GM19099 (cell line): ENCODE measurements around the gene COMMD9.

Experiments used
- POLR2A ChIP-seq: IDR thresholded peaks from 3 replicates; pipeline ENCODE4 v1.6.1; 2011; ENCODE audit warnings: low read depth; ENCODE audit not compliant: insufficient read length; ENCODE audit errors: extremely low read depth

The COMMD9 gene

DNA sequence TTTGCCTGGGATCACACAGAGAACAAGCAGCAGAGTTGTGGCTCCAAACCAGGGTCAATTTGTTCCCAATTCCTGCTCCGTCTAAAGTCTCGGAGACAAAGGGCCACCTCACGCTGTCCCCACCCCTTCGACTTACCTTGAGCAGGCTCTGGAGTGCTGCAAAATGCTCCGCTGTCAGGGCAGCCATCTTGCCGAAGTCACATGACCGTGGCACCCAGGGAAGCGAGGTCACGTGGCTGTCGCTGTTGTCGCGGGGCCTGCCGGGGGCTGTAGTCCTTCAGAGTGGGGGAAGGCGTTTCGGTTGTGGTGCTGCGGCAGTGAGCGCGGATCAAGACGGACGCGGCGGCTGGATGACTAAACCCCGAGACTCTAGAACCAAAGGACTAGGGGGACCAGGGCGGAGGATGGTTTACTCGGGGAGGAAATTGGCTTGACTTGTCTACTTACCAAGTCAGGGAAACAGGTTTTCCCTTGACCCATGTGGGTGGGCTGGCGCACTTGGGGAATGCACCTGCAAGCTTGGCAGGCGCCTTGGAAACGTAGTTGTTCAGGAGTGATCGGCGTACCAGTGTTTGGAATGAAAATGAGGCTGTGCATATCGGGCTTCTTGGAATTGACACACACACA is at the start of gene COMMD9:
COMMD9 (minus strand) TSS at position 199 of the 627 bp plus-strand sequence; CDS start at position 187, 12 bp downstream.
- peak; percentile 72 for TF ChIP-seq POLR2A

DNA sequence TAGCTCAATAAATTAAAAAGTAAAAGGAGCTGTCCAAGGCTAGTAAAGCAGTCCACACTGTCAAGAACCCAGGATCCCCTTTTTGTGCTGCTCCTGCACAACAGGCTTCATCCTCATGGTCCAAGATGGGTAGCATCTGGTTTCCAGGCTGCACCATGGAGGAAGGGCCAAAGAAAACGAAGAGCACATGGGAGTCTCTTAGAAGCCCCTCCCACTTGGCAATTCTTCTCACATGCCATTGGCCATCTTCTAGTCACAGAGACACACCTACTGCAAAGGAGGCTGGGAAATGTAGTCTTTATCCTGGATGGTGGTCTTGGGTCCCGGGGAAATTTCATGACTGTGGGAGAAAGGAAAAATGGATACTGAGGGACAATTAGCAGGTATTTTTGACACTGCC is 44.7 kb upstream of the COMMD9 start:
- no peak for TF ChIP-seq POLR2A

DNA sequence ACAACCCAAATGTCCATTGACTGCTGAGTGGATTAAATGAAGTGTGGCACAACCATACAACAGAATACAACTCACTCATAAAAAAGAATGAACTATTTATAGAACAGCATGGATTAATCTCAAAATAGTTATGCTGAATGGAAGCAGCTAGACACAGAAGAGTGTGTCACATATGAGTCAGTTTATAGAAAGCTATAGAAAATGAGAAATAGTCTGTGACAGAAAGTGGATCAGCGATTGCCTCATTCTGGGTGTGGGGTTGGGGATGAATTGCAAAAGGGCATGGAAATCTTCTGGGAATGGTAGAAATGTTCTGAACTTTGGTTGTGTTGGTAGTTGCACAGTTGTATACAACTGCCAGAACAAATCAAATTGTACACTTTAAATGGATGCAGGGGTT is 44.2 kb upstream of the COMMD9 start:
- no peak for TF ChIP-seq POLR2A

DNA sequence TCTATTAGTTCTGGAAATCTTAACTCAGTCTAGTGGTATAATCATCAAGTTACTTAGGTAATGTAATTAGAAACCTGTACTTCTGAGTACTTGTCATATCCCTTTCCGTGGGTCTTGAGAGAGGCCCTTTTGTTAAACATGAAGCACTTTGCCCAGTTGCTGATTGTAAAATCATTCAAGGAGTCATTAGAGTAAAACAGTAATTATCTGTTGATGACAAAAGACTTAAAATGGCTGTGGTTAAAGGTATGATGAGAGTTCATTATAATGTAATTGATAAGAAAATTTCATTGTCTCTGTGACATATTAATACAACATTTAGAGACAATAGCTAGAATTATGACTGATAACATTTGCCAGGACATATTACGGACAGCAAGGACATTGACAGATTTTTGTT is 41.2 kb upstream of the COMMD9 start:
- TF ChIP-seq POLR2A: no peak

DNA sequence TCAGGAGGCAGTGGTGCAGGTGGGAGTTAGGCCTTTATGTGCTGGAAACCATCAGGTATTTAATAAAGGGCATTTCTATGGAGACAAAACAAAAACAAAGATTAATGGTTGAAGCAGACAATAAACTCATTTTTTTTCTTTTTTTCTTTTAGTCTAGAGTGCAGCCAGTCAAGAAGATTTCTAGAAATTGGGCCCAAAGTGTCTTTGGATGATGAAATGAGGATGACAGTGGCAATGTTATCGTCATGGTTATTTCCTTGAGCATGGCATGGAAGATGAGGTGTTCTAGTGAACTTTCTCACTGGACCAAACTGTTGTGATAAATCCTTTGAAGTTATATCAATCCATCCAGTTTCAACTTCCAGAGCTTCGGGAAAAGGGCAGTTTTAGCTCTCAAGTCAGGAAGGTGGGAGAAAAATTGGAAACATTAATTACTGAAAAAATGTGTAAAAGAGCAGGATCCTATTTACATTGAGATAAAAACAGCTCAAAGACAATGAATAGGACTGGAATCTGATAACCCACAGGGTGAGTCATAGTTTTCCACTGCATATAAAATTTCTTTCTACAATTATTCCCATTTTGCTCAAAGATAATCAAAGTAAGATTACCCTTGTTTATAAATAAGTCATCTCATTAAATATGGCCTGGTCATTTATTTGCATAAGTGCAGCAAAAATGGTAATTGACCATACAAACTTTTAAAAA is 39.9 kb upstream of the COMMD9 start:
- TF ChIP-seq POLR2A: no peak

DNA sequence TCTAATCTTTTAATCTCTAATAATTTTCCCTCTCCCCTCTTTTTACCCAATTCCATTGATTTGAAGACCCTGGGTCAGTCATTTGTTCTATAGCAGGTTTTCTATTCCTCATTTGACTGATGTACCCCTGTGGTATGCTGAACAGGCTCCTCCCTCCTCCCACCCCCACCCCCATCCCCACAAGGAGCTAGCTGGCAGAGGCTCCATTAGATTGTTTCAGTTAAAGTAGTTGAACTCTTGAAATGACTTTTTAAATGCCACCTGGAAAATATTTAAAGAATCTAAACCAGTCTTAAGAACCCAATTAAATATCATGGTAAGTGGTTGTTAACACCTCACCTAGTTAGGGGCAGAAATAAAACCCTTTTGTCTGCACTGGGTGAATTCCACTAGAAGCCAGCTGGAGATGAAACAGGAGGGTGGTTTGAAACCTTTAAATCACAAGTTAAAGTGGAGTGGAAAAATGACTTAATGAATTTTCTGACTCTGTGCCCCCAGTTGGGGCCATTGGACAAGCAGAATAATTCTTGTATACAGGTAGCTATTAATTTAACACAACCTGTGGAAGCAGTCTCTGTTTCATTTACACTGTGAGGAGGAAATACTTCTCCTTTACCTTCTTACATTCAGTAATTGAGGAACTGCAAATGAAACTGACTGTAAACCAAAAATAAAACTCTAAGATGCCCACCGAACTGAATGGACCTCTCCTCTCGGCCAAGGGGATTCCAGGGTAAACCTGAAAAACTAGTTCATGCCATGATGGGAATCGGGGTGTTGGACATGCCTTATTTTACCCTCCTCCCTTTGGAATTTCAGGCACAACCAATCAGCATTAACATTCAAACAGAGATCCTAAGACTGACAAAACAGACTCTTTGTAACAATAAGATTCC is 37.5 kb upstream of the COMMD9 start:
- no peak for TF ChIP-seq POLR2A

DNA sequence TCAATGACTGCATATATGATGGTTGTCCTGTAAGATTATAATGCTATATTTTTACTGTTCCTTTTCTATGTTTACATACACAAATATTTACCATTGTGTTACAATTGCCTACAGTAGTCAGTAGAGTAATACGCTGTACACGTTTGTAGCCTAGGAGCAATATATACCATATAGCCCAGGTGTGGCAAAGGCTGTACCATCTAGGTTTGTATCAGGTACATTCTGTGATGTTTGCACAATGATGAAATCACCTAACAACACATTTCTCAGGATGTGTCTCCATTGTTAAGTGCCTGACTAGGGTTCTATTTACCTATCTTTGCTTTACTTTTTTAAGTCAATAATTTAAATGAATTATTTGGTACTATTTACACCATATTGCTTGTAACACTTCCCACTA is 28.8 kb upstream of the COMMD9 start:
- TF ChIP-seq POLR2A: no peak

DNA sequence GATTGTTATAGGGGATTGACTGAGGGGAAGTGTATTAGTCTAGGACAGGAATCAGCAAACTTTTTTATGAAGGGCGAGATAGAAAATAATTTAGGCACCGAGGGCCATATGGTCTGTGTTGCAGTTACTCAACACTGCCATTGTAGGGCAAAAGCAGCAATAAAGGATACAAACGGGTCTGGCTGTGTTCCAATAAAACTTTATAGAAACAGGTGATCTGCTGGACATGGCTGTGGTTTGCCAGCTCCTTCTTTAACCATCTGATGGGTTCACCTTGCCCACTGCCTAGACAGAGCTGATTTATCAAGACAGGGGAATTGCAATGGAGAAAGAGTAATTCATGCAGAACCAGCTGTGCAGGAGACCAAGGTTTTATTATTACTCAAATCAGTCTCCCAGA is 26.8 kb upstream of the COMMD9 start:
- TF ChIP-seq POLR2A: no peak

DNA sequence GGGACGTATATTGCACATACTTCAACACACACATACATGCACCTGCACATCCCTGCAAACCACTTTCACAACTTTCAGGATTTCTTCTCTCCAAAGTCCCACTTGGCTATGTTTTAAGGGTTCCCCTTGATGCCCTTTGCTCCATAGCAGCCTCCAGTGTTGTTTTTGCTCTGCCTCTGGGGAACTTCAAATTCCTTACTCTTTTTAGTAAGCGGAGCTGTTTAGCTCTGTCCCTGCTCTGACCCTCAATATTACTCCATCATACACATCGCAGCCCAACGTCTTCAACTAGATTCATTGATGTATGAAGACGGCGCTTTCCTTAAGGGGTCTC is 25.2 kb upstream of the COMMD9 start:
- no peak for TF ChIP-seq POLR2A

DNA sequence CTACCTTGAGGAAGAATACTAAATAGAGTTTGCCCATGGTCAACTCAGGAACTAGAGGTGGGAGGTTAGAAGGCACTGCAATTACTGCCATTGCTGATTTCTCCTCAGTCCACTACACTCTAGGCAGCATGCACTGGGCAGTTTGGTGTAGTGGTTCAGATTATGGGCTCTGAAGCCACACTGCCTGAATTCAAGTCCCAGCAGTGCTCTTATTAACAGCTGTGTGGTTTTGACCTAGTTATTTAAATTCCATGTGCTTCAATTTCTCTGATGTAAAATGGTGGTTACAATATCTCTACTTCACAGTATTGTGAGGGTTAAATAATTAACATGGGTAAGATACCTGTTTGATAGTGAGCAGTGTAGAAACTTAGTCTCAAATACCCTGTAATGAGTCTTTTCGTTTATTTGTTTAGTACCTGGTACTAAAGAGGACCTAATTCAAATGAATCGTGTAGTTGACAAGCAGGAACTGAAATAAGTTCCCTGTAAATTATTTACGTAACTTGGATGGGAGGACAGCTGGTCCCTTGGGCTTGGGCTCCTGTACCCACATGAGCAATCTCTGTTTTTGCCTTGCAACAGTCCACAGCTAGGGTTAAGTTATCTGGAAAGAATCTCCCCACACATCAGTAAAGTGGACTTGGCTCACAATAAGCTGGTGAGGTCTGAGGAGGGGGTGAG is 24.7 kb upstream of the COMMD9 start:
- TF ChIP-seq POLR2A: no peak

DNA sequence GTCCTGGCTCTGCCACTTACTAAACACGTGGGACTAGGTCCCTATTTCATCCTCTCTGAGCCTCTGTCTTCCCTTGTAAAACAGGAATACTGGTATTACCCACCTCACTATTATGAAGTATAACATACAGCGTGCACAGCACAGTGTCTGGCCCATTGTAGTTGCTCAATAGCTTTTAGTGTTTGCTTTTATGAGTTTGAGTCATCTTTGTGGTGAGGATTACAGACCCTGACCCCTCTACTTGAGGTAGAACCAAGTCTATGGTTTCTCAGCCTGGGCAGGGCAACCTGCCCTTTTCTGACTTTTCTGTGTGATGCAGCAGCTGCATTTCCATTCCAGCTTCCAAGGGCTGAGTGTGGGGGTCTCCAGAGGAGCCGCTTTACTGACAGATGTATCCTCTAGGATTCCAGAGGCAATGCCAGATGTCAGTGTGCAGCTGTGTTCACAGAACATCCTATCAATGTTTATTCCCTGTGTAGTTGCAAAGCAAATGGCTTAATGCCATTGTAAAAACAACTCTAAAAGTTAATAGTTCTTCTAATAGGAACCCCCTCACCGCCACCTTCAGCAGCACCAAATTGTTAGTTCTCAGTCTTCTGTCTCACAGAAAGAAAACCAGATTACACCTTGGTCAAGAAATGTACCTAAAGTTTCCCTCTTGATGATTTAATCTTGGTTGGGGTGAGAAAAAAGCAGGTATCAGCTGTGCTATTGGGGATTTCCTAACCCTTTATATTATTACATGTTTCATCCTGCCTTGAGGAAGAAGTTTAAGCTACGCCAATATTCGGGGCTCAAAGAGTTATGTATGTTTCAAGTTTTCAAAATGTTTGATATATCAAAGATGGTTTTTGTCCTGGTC is 23.6 kb upstream of the COMMD9 start:
- TF ChIP-seq POLR2A: no peak

DNA sequence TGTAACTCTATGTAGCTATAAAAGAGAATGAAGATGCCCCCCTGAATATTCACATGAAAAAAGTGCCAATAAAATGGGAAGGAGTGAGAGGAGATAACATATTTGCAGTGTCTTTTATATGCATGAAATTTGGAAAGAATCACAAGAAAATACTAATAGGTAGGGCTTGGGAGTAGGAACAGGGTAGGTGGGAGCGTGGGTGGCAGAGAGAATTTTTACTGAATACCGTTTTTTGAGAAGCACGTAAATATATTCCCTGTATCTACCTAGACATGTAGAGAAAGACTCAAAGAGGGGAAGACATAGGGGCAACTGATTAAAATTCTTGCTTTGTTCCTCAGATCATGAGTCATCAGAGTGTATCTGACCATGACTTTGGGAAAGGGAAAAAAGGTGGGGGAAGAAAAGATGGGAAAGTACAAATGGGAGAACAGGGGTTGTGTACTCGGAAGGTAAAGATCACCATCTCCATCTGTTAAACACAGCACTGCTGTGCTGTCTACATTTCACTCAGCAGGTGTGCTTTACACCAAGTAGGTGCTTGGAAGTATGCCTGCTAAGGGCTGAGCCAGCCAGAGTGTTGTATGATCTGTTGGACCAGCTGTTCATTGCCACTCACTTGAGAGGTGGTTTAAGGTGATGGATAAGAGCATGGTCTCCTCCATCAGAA is 22.8 kb upstream of the COMMD9 start:
- TF ChIP-seq POLR2A: no peak

DNA sequence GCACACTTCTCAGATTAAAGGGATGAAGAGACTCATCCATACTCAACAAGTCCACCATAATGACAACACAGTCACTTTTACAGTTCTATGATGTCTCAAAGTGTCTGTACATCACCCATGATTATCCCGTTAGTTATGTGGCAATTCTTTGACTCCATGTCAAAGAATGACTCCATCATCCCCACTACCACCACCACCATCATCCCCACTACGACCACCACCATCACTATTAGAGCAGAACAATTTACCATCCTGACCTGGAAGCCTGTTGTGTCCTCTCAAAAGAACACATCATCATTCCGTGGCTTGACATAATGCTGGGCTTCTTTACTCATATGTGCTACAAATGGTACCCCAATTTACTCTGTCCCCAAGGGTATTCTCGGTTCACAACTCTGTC is 20.6 kb upstream of the COMMD9 start:
- no peak for TF ChIP-seq POLR2A

DNA sequence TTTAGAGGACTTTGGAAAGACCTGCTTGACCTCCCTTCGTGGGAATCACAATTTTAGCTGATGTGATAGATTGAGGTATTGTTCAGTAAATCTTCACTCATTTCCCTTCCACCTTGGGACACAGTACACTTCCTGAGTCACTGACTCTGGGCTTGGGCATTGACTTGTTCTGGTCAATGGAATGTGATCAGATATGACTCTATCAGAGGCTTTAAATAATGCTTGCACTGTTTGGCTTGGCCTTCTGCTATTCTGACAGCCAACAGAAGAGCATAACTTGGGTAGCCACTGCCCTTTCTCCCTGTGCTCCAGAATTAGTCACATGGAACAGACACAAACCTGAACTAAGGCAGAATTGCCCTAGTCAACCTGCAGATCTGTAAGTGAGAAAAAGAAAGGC is 19.4 kb upstream of the COMMD9 start:
- no peak for TF ChIP-seq POLR2A
